ENCODE measurements around the gene TMEM87A.

Gene TMEM87A

DNA sequence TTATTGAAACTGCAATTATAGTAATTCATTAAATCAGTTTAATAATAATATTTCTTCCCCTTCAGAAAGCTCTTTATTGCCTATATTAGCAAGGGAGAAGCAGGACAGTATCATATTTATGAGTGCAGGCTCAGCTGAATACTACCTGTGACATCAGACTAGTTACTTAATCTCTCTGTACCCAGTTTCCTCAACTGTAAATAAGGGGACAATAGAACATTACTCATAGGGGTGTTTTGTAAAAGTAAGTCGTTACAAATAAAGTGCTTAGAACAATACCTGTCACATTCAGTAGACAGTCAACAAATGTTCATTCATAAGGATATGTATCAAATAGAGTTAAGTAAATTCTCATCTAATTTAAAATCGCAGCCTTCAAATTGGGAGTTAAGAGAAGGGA is 53.0 kb downstream of the TMEM87A start:
- no peak overlapping the region for H3K4me3 ChIP-seq (replicated peaks; ENCODE audit: low read depth, low read length)
- DNase-seq (ENCODE audit: extremely low read depth, low read depth), result no peak
- TF ChIP-seq, protein P1, sequence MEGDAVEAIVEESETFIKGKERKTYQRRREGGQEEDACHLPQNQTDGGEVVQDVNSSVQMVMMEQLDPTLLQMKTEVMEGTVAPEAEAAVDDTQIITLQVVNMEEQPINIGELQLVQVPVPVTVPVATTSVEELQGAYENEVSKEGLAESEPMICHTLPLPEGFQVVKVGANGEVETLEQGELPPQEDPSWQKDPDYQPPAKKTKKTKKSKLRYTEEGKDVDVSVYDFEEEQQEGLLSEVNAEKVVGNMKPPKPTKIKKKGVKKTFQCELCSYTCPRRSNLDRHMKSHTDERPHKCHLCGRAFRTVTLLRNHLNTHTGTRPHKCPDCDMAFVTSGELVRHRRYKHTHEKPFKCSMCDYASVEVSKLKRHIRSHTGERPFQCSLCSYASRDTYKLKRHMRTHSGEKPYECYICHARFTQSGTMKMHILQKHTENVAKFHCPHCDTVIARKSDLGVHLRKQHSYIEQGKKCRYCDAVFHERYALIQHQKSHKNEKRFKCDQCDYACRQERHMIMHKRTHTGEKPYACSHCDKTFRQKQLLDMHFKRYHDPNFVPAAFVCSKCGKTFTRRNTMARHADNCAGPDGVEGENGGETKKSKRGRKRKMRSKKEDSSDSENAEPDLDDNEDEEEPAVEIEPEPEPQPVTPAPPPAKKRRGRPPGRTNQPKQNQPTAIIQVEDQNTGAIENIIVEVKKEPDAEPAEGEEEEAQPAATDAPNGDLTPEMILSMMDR (IDR thresholded peaks at IDR 0.05; ENCODE audit: low read depth, low read length, missing control alignments), result no peak

GRCh38 chr15:42218953-42219592 is 54.2 kb downstream of the TMEM87A start:
- TF ChIP-seq, protein P1 (IDR thresholded peaks at IDR 0.05; ENCODE audit: low read depth, low read length, missing control alignments), result no peak
- no peak for DNase-seq (ENCODE audit: extremely low read depth, low read depth)
- H3K4me3 ChIP-seq (replicated peaks; ENCODE audit: low read depth, low read length), result no peak overlapping the region

GRCh38 chr15:42217568-42217967 is 55.7 kb downstream of the TMEM87A start:
- H3K4me3 ChIP-seq (replicated peaks; ENCODE audit: low read depth, low read length), result no peak overlapping the region
- no peak for DNase-seq (ENCODE audit: extremely low read depth, low read depth)
- TF ChIP-seq, protein P1 (IDR thresholded peaks at IDR 0.05; ENCODE audit: low read depth, low read length, missing control alignments), result no peak

GRCh38 chr15:42215913-42216829 is 57.1 kb downstream of the TMEM87A start:
- TF ChIP-seq, protein P1 (IDR thresholded peaks at IDR 0.05; ENCODE audit: low read depth, low read length, missing control alignments), result no peak
- H3K4me3 ChIP-seq (replicated peaks; ENCODE audit: low read depth, low read length), result no peak overlapping the region
- no peak for DNase-seq (ENCODE audit: extremely low read depth, low read depth)

GRCh38 chr15:42214600-42214999 is 58.6 kb downstream of the TMEM87A start:
- no peak overlapping the region for H3K4me3 ChIP-seq (replicated peaks; ENCODE audit: low read depth, low read length)
- TF ChIP-seq, protein P1 (IDR thresholded peaks at IDR 0.05; ENCODE audit: low read depth, low read length, missing control alignments), result no peak
- no peak for DNase-seq (ENCODE audit: extremely low read depth, low read depth)

DNA sequence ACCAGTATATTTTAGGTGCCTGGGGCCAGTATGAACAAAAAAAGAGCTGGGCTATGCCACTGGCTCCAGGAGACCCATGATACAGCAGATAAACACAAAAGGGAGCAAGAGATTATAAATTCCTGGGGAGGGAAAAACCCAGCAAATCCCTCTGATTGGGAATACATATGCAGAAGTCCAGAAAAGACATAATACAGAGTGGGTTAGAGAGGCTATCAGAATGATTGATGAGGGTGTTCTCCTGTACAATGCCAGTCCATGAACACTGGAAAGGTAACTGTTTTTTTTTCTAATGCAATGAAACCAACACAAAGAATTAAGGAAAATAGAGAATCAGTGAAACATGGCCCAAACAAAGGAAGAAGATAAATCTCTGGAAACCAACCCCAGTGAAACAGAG is 59.7 kb downstream of the TMEM87A start:
- TF ChIP-seq, protein P1 (IDR thresholded peaks at IDR 0.05; ENCODE audit: low read depth, low read length, missing control alignments), result no peak
- no peak for DNase-seq (ENCODE audit: extremely low read depth, low read depth)
- no peak overlapping the region for H3K4me3 ChIP-seq (replicated peaks; ENCODE audit: low read depth, low read length)

Data from HFF-Myc (cell line).